ENCODE results near the gene PET100.

PET100 gene

DNA sequence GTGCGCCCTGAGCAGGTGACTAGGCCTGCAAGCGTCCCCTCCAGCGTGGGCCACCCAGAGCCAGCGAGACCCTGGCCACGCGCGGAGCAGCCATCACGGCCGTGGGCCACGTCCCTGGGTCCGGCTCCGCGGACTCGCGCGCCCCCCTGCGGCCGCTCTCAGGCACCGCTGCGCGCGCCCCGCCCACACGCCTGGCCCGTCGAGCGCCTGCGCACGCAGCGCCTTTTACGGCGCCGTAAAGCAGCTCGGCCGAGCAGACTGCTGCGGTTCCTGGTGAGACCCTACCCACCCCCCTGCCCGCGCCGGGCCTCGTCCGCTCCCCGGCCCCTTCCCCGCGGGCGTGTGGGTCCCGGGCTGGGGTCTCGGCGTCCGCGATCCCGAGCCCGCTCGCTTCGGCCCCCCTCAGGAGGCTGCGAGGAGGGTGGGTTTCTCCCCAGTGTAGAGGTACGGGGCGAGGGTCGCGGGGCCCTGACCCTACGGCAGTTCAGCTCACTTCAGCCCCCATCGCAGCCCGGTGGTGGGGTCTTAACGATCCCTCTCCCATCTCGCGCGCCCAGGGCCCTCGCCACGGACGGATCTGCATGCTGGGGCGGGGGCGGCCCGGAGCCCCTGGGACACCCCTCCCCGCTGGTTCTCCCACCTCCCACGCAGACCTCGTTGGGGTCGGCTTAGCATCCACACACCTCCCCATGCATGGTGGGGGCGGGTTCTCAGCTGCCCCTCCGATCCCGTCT, 51.2 kb downstream of the PET100 start, which contains the start of gene TRAPPC5:
TRAPPC5 (plus strand) TSS at position 228 of the 734 bp plus-strand sequence. CDS start 1,421 bp downstream, outside the sequence.
- DNase-seq, result peak; percentile 73

Data from NCI-H1048 (cell line).